ENCODE data around the gene UPF1. TPM values are rescaled to one million over a fixed set of nuclear protein-coding genes. Genes with fewer than 3 reads are reported as not detected.

The UPF1 gene
- total and polyA plus RNA-seq, 2 of the 13 experiments (the other 11 are each of a cell fraction or from before 2014, with no cell fraction given), result 16.9 to 41.8 TPM

DNA sequence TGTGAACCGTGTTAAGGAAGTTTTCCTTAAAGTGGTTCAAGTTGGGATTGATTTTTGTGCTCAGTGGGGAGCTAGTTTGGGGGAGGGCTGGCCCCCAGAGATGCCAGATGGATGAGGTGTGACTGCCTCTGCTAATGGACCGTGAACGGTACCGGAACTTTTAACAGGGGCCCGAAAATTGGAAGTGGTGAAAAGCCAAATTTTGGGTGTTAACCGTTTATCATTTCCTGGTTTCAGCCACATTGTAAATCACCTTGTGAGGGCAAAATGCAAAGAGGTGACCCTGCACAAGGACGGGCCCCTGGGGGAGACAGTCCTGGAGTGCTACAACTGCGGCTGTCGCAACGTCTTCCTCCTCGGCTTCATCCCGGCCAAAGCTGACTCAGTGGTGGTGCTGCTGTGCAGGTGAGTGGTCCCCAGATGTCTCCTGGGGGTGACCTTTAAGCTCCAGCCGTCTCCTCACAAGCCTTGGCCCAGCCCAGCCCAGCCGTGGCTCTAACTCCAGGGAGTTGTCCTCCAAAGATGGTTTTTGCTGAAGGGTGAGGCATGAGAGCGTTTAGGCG is 18.2 kb downstream of the UPF1 start (continued):
- TF ChIP-seq, protein P1, sequence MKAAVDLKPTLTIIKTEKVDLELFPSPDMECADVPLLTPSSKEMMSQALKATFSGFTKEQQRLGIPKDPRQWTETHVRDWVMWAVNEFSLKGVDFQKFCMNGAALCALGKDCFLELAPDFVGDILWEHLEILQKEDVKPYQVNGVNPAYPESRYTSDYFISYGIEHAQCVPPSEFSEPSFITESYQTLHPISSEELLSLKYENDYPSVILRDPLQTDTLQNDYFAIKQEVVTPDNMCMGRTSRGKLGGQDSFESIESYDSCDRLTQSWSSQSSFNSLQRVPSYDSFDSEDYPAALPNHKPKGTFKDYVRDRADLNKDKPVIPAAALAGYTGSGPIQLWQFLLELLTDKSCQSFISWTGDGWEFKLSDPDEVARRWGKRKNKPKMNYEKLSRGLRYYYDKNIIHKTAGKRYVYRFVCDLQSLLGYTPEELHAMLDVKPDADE (CRISPR knock-in tag; IDR thresholded peaks at IDR 0.05), result no peak
- TF ChIP-seq HDAC2 (CRISPR knock-in tag; IDR thresholded peaks at IDR 0.05) (no peak), PTBP1 (IDR thresholded peaks at IDR 0.05; ENCODE audit: low read depth, low read length, poor library complexity, severe bottlenecking) (no peak), ISX (CRISPR knock-in tag; conservative IDR thresholded peaks at IDR 0.05) (no peak), TEAD2 (CRISPR knock-in tag; IDR thresholded peaks at IDR 0.05) (no peak), ZNF773 (CRISPR knock-in tag; IDR thresholded peaks at IDR 0.05; ENCODE audit: borderline replicate concordance) (no peak)

DNA sequence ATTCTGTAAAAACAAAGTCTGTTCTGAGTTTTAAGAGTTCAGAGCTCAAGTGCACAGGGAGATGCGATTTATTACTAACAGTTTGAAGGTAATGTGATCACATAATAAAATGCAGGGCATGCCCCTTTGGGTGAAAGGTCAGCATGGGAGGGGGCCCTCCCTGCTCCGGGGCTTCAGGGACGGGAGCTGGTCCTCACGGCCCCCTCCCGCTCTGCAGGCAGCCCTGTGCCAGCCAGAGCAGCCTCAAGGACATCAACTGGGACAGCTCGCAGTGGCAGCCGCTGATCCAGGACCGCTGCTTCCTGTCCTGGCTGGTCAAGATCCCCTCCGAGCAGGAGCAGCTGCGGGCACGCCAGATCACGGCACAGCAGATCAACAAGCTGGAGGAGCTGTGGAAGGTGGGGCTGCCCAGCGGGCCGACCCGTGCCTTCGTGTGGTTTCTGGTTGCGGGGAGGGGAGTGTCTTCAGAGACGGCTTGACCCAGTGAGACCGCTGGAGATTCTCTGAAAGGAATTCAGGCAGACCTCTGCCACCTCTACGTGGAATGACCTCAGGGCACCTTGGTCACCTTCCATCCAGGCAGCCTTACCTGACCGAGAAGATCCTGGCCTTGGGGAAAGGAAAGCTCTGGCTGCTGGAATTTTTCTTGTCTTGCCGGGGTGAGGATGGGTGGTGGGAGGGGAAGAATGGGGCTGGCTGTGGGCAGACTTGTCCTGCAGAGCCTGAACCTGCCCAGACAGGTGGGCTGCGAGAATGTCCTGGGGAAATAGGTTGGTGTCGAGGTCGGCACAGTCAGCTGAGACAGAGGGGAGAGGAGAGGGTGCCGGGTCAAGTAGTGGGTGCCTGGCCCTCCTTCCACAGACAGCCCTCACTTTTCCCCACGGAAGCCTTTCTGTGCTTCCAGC is 19.0 kb downstream of the UPF1 start:
- Histone ChIP-seq H3K4me3 (replicated peaks in 1 of 3; ENCODE audit: insufficient read depth in 1 of 3, low read depth in 2 of 3, low read length in 3 of 3) (no peak overlapping the region), H3K4me2 (ENCODE audit: low read depth, low read length) (no peak overlapping the region), H2AFZ (ENCODE audit: low read length) (no peak overlapping the region), H3K9me3 (ENCODE audit: low read length) (no peaks in the 10 kb centered on the region), H3K27me3 (ENCODE audit: control insufficient read depth in 1 of 2, insufficient read depth in 2 of 2, low read length in 2 of 2) (no peaks in the 10 kb centered on the region), H4K20me1 (ENCODE audit: insufficient read depth, low read length) (peaks cover 47% of the 10 kb centered on the region), H3K36me3 (replicated peaks in 1 of 2; ENCODE audit: control insufficient read depth in 1 of 2, insufficient read depth in 2 of 2, low read length in 2 of 2) (peaks cover 59 to 84% of the 10 kb centered on the region in 2 experiments), H3K79me2 (ENCODE audit: insufficient read depth, low read length) (peaks cover 37% of the 10 kb centered on the region), H3K9ac (ENCODE audit: insufficient read depth, low read depth, low read length) (no peak overlapping the region), H3K4me1 (ENCODE audit: insufficient read depth, low read length) (no peaks in the 10 kb centered on the region), H3K27ac (ENCODE audit: extremely low read length, insufficient read depth, low read length) (no peak overlapping the region)
- FAIRE-seq (no peak), ATAC-seq (no peak), DNase-seq (ENCODE audit: low spot score) (no peak)
- no TSS peak for BruUV-seq (replicated peaks)
- POLR2A ChIA-PET, result no interaction called here
- CTCF ChIA-PET (ENCODE audit: low intra/inter-chr PET ratio, low total read pairs), result no interaction called here
- WGBS (ENCODE audit: low lambda C conversion rate), result over 99% methylated on average over 16 of the region's 27 CpGs
- in situ Hi-C loops (cut with HindIII; ENCODE audit: extremely low pct_ligation_motif_present, low pct_unique_long_range_greater_than_20kb), result no loop called here
- intact Hi-C loops (cut with micrococcal nuclease; ENCODE audit: unreplicated experiment), result no loop called here
- TF ChIP-seq, protein P2, sequence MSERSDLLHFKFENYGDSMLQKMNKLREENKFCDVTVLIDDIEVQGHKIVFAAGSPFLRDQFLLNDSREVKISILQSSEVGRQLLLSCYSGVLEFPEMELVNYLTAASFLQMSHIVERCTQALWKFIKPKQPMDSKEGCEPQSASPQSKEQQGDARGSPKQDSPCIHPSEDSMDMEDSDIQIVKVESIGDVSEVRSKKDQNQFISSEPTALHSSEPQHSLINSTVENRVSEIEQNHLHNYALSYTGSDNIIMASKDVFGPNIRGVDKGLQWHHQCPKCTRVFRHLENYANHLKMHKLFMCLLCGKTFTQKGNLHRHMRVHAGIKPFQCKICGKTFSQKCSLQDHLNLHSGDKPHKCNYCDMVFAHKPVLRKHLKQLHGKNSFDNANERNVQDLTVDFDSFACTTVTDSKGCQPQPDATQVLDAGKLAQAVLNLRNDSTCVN (CRISPR knock-in tag; IDR thresholded peaks at IDR 0.05; ENCODE audit: borderline replicate concordance), result no peak
- no peak for TF ChIP-seq ZNF816 (CRISPR knock-in tag; IDR thresholded peaks at IDR 0.05; ENCODE audit: borderline replicate concordance)
- no peak for TF ChIP-seq THAP11 (CRISPR knock-in tag; IDR thresholded peaks at IDR 0.05)
- no peak for TF ChIP-seq SIX1 (CRISPR knock-in tag; IDR thresholded peaks at IDR 0.05; ENCODE audit: borderline replicate concordance)
- TF ChIP-seq, protein P3, sequence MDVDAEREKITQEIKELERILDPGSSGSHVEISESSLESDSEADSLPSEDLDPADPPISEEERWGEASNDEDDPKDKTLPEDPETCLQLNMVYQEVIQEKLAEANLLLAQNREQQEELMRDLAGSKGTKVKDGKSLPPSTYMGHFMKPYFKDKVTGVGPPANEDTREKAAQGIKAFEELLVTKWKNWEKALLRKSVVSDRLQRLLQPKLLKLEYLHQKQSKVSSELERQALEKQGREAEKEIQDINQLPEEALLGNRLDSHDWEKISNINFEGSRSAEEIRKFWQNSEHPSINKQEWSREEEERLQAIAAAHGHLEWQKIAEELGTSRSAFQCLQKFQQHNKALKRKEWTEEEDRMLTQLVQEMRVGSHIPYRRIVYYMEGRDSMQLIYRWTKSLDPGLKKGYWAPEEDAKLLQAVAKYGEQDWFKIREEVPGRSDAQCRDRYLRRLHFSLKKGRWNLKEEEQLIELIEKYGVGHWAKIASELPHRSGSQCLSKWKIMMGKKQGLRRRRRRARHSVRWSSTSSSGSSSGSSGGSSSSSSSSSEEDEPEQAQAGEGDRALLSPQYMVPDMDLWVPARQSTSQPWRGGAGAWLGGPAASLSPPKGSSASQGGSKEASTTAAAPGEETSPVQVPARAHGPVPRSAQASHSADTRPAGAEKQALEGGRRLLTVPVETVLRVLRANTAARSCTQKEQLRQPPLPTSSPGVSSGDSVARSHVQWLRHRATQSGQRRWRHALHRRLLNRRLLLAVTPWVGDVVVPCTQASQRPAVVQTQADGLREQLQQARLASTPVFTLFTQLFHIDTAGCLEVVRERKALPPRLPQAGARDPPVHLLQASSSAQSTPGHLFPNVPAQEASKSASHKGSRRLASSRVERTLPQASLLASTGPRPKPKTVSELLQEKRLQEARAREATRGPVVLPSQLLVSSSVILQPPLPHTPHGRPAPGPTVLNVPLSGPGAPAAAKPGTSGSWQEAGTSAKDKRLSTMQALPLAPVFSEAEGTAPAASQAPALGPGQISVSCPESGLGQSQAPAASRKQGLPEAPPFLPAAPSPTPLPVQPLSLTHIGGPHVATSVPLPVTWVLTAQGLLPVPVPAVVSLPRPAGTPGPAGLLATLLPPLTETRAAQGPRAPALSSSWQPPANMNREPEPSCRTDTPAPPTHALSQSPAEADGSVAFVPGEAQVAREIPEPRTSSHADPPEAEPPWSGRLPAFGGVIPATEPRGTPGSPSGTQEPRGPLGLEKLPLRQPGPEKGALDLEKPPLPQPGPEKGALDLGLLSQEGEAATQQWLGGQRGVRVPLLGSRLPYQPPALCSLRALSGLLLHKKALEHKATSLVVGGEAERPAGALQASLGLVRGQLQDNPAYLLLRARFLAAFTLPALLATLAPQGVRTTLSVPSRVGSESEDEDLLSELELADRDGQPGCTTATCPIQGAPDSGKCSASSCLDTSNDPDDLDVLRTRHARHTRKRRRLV (CRISPR knock-in tag; IDR thresholded peaks at IDR 0.05), result no peak
- no peak for TF ChIP-seq ZBTB21 (CRISPR knock-in tag; IDR thresholded peaks at IDR 0.05)
- no peak for TF ChIP-seq DNMT1 (CRISPR knock-in tag; IDR thresholded peaks at IDR 0.05)
- TF ChIP-seq ZNF354B (CRISPR knock-in tag; IDR thresholded peaks at IDR 0.05), result no peak

All from HepG2 (cell line).